SU-DHL-6 (cell line): ENCODE data around the gene PMFBP1.

Experiments used
- H2AFZ ChIP-seq: fragments of 200-600 bp; sonication (generic); 2 replicates; pipeline ENCODE4 v1.6.1; 2014; ENCODE audit warnings: low read depth, mild to moderate bottlenecking, moderate library complexity, mixed read lengths, antibody characterized with exemption, low read length; ENCODE audit not compliant: severe bottlenecking
- H3F3A ChIP-seq: fragments of 200-600 bp; shearing (Covaris generic); 2 replicates; pipeline ENCODE4 v1.6.0; 2016; ENCODE audit warnings: antibody characterized with exemption, mild to moderate bottlenecking; ENCODE audit not compliant: insufficient read depth
- H3K27ac ChIP-seq: fragments of 200-600 bp; sonication (generic); 2 replicates; pipeline ENCODE4 v1.5.1; 2016; ENCODE audit warnings: low read depth, mild to moderate bottlenecking, low read length, moderate library complexity, mixed read lengths
- H3K27me3 ChIP-seq: fragments of 200-600 bp; sonication (generic), shearing (Covaris generic); 2 replicates; pipeline ENCODE4 v1.6.0; 2014; ENCODE audit warnings: mild to moderate bottlenecking, low read length
- H3K36me3 ChIP-seq: fragments of 200-600 bp; sonication (generic); 2 replicates; pipeline ENCODE4 v1.6.1; 2014; ENCODE audit warnings: mild to moderate bottlenecking, low read length, mixed read lengths
- H3K4me2 ChIP-seq: fragments of 300-600, 200-600 bp; shearing (Covaris generic), sonication (generic); 2 replicates; pipeline ENCODE4 v1.6.0; 2014; ENCODE audit warnings: low read length, low read depth, mild to moderate bottlenecking; ENCODE audit not compliant: poor library complexity, severe bottlenecking
- H3K4me3 ChIP-seq: fragments of 200-600 bp; sonication (generic); 2 replicates; pipeline ENCODE4 v1.5.1; 2014; ENCODE audit warnings: antibody characterized with exemption, low read length, mild to moderate bottlenecking, mixed read lengths; ENCODE audit not compliant: insufficient read depth, poor library complexity, severe bottlenecking
- H3K79me2 ChIP-seq: fragments of 200-600 bp; sonication (generic); 2 replicates; pipeline ENCODE4 v1.6.1; 2014; ENCODE audit warnings: mild to moderate bottlenecking, low read length, moderate library complexity; ENCODE audit not compliant: insufficient read depth
- H3K9ac ChIP-seq: fragments of 200-600 bp; sonication (generic); 2 replicates; pipeline ENCODE4 v1.7.0; 2014; ENCODE audit warnings: mild to moderate bottlenecking, low read length
- H3K9me2 ChIP-seq: fragments of 200-600 bp; sonication (generic); replicated peaks from 2 replicates; pipeline ENCODE4 v1.6.1; 2014; ENCODE audit warnings: low read length; ENCODE audit not compliant: insufficient read depth
- H3K9me3 ChIP-seq: fragments of 200-600 bp; sonication (generic); 2 replicates; pipeline ENCODE4 v1.6.1; 2014; ENCODE audit warnings: low read length, mixed read lengths; ENCODE audit not compliant: insufficient read depth
- H4K20me1 ChIP-seq: fragments of 200-600 bp; sonication (generic); 2 replicates; pipeline ENCODE4 v1.6.1; 2014; ENCODE audit warnings: low read depth, mild to moderate bottlenecking, antibody characterized with exemption, low read length, moderate library complexity, mixed read lengths
- CTCF ChIP-seq: fragments of 200-600 bp; sonication (generic); IDR thresholded peaks from one replicate; pipeline ENCODE4 v1.5.1; 2017; ENCODE audit warnings: antibody characterized with exemption, mild to moderate bottlenecking, low read length, moderate library complexity; ENCODE audit not compliant: insufficient read depth, poor library complexity, severe bottlenecking
- EZH2phosphoT487 ChIP-seq: fragments of 200-600 bp; sonication (generic), shearing (Covaris generic); conservative IDR thresholded peaks from 2 replicates; pipeline ENCODE4 v1.6.1; 2018; ENCODE audit warnings: mild to moderate bottlenecking, antibody characterized with exemption, low read length, moderate library complexity, mixed read lengths

Gene PMFBP1

GRCh38 chr16:72219282-72219681 is 47.3 kb upstream of the PMFBP1 start:
- TF ChIP-seq EZH2phosphoT487 = no peak
- no peak for TF ChIP-seq CTCF

GRCh38 chr16:72216767-72217166 is 44.8 kb upstream of the PMFBP1 start:
- no peak for TF ChIP-seq EZH2phosphoT487
- no peak for TF ChIP-seq CTCF
- Histone ChIP-seq H3K36me3 (0 out of 2 replicates have a peak, but pooled peaks cover 3% of the 10 kb centered on the region), H3K9me3 (peaks cover 8% of the 10 kb centered on the region; the same call in 1 of the 2 replicates), H3K9ac (no peak overlapping the region), H3K4me3 (no peak overlapping the region), H4K20me1 (no peaks in the 10 kb centered on the region), H3F3A (no peaks in the 10 kb centered on the region), H3K27ac (no peak overlapping the region), H3K27me3 (no peaks in the 10 kb centered on the region), H3K79me2 (no peaks in the 10 kb centered on the region), H3K9me2 (no peaks in the 10 kb centered on the region), H3K4me2 (no peak overlapping the region), H2AFZ (no peak overlapping the region)

More at GRCh38 chr16:72219282-72219681, 47.3 kb upstream of the PMFBP1 start:
- Histone ChIP-seq H3K27ac (no peak overlapping the region), H3K27me3 (no peaks in the 10 kb centered on the region), H3K9ac (no peak overlapping the region), H3K79me2 (no peaks in the 10 kb centered on the region), H3K36me3 (0 out of 2 replicates have a peak, but pooled peaks cover 3% of the 10 kb centered on the region), H2AFZ (no peak overlapping the region), H3K9me2 (no peaks in the 10 kb centered on the region), H3K4me3 (no peak overlapping the region), H3K4me2 (no peak overlapping the region), H3F3A (no peaks in the 10 kb centered on the region), H4K20me1 (no peaks in the 10 kb centered on the region), H3K9me3 (peaks cover 8% of the 10 kb centered on the region; the same call in 1 of the 2 replicates)

- no peaks in the 10 kb centered on the region for H3F3A ChIP-seq
These were observed 42.9 kb upstream of the PMFBP1 start for GRCh38 chr16:72214821-72215220.

More at GRCh38 chr16:72214821-72215220, 42.9 kb upstream of the PMFBP1 start:
- H2AFZ ChIP-seq = no peak overlapping the region
- H3K9me3 ChIP-seq = peaks cover 8% of the 10 kb centered on the region; the same call in 1 of the 2 replicates
- H3K27me3 ChIP-seq = no peaks in the 10 kb centered on the region
- 0 out of 2 replicates have a peak, but pooled peaks cover 3% of the 10 kb centered on the region for H3K36me3 ChIP-seq
- no peak overlapping the region for H3K4me3 ChIP-seq
- no peak overlapping the region for H3K4me2 ChIP-seq
- no peaks in the 10 kb centered on the region for H3K79me2 ChIP-seq
- no peak overlapping the region for H3K27ac ChIP-seq
- H3K9me2 ChIP-seq = no peaks in the 10 kb centered on the region
- no peak overlapping the region for H3K9ac ChIP-seq
- H4K20me1 ChIP-seq = no peaks in the 10 kb centered on the region
- TF ChIP-seq EZH2phosphoT487 (no peak), CTCF (no peak)
